ENCODE measurements around the gene VAMP7.
"Not testable (repeated sequence)": the region's sequence is repeated elsewhere in the genome, so short reads cannot be mapped to it uniquely, and the experiment has no call there.

VAMP7 gene

DNA sequence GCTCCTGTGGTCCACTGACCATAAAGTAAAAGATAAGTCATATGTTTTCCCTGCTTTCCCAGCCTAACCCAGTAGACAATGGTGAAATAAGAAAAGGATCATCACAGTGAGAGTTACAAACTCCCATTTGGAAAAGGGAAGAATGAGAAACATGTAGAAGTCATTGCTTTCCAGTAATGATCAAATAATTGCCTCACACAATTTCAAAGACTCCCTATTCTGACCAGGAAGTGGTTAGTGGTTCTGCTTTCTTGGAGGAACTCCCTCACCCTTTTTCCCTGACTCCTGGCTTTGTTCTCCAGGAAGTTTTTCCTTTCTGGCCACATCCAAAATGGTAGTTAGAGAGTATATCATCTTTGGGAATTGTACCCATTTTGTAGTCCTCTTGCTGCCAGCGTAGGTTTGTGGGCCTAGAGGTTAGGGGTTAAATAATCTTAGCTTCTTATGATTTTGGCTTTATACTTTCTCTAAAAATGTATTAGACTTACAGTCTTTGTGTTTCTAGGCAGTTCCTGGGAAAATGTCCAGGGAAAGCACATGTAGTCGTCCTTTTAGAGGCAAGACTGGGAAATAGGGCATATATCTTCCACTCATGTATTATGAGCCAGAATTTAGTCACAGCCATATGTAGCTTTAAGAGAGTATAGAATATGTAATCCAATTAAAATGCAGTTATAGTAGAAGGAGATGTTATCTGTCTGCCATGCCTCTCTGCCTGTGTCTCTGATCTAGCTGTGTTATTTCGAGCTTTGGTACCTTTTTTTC lies 10.5 kb downstream of the VAMP7 start:
- Histone ChIP-seq H3K9me3 (ENCODE audit: severe bottlenecking) (no peaks in the 10 kb centered on the region), H3K27me3 (ENCODE audit: insufficient read depth, low read depth, severe bottlenecking) (peaks cover 2% of the 10 kb centered on the region), H3K4me3 (ENCODE audit: low read depth, low read length) (no peak overlapping the region), H3K36me3 (peaks cover 52% of the 10 kb centered on the region), H3K27ac (no peak overlapping the region)
- no peak for DNase-seq
- TF ChIP-seq, protein P1, sequence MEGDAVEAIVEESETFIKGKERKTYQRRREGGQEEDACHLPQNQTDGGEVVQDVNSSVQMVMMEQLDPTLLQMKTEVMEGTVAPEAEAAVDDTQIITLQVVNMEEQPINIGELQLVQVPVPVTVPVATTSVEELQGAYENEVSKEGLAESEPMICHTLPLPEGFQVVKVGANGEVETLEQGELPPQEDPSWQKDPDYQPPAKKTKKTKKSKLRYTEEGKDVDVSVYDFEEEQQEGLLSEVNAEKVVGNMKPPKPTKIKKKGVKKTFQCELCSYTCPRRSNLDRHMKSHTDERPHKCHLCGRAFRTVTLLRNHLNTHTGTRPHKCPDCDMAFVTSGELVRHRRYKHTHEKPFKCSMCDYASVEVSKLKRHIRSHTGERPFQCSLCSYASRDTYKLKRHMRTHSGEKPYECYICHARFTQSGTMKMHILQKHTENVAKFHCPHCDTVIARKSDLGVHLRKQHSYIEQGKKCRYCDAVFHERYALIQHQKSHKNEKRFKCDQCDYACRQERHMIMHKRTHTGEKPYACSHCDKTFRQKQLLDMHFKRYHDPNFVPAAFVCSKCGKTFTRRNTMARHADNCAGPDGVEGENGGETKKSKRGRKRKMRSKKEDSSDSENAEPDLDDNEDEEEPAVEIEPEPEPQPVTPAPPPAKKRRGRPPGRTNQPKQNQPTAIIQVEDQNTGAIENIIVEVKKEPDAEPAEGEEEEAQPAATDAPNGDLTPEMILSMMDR (IDR thresholded peaks at IDR 0.05; ENCODE audit: low read depth, low read length): no peak

DNA sequence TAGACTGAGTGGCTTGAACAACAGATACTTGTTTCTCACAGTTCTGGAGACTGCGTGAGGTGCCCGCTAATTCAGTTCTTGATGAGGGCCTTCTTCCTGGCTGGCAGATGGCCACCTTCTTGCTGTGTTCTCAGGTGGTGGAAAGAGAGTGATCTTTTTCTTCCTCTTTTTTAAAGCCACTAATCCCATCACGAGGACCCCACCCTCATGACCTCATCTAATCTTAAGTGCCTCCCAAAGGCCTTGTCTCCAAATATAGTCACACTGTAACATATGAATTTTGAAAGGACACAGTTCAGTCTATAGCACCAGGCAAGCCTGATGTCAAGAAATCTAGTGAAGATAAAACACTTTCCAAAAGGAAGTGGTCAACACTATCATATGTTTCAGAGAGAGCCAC lies 12.4 kb downstream of the VAMP7 start:
- Histone ChIP-seq H3K9me3 (ENCODE audit: severe bottlenecking) (no peaks in the 10 kb centered on the region), H3K27me3 (ENCODE audit: insufficient read depth, low read depth, severe bottlenecking) (peaks cover 5% of the 10 kb centered on the region), H3K4me3 (ENCODE audit: low read depth, low read length) (no peak overlapping the region), H3K36me3 (peaks cover 64% of the 10 kb centered on the region), H3K27ac (no peak overlapping the region)
- DNase-seq: no peak
- TF ChIP-seq, protein P1 (IDR thresholded peaks at IDR 0.05; ENCODE audit: low read depth, low read length): no peak

DNA sequence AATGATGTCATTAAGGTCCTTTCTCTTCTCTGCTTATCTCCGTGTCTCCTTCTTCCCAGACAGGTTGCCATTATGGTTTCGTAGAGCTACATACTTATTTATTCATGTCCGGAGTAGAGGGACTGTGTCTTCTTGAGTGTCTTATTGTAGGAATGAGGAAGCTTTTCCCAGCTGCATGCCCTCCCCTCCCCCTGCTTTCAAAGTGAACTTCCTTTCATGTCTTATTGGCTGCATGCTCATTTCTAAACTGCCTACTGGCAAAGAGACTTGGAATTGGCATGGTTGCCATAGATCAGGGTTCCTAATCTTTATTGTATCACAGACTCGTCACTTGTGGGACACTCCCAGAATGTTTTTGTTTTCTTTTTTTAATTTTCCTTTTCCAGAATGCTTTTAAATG lies 15.4 kb downstream of the VAMP7 start:
- peaks cover 2% of the 10 kb centered on the region for H3K9me3 ChIP-seq (ENCODE audit: severe bottlenecking)
- H3K27ac ChIP-seq: no peak overlapping the region
- TF ChIP-seq, protein P1 (IDR thresholded peaks at IDR 0.05; ENCODE audit: low read depth, low read length): no peak
- H3K27me3 ChIP-seq (ENCODE audit: insufficient read depth, low read depth, severe bottlenecking): peaks cover 3% of the 10 kb centered on the region
- H3K4me3 ChIP-seq (ENCODE audit: low read depth, low read length): no peak overlapping the region
- H3K36me3 ChIP-seq: peaks cover 67% of the 10 kb centered on the region
- no peak for DNase-seq

DNA sequence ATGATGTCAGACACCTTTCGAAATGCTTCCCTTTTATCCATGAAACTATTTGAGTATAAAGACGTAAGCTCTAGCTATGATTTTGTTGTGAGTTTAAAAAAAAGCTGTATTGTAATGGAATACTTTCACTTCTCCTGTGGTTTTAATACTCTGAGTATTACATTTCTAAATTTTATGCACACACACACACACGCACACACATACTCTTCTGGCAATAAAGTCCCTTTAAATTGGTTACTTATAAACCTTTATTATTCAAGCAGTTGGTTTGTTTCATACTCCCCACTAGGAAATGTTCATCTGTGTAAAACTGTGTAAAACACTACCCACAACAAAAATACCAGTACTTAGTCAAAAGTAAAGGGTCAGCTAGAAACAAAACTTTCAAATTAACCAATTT lies 18.2 kb downstream of the VAMP7 start:
- Histone ChIP-seq H3K4me3 (ENCODE audit: low read depth, low read length) (no peak overlapping the region), H3K36me3 (peaks cover 57% of the 10 kb centered on the region), H3K27ac (no peak overlapping the region)

DNA sequence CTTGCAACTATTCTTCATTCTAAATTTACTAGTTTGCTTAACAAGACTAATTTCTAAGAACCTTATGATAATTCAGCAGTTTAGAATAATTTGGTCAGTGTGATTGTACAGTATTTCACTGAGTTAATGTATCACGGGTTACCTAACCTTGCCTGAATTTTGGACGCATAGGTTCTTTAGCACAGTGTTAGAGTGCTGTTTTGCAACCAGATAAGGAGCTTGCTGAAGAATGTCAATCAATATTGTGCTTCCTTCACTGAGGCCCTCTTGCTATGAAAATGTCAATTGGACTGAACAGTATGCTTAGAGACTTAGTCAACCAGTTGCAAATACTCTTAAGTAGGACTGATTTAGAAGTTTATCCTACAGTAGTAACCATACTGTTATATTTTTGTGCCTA lies 19.6 kb downstream of the VAMP7 start:
- DNase-seq: no peak

More for the DNA sequence above, 18.2 kb downstream of the VAMP7 start:
- Histone ChIP-seq H3K9me3 (ENCODE audit: severe bottlenecking) (peaks cover 5% of the 10 kb centered on the region), H3K27me3 (ENCODE audit: insufficient read depth, low read depth, severe bottlenecking) (peaks cover 3% of the 10 kb centered on the region)
- no peak for DNase-seq
- TF ChIP-seq, protein P1 (IDR thresholded peaks at IDR 0.05; ENCODE audit: low read depth, low read length): no peak

DNA sequence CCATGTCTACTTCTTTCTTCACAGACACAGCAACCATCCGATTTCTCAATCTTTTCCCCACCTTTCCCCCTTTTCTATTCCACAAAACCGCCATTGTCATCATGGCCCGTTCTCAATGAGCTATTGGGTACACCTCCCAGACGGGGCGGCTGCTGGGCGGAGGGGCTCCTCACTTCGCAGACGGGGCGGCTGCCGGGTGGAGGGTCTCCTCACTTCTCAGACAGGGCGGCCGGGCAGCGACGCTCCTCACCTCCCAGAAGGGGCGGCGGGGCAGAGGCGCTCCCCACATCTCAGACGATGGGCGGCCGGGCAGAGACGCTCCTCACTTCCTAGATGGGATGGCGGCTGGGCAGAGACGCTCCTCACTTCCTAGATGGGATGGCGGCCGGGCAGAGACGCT lies 26.5 kb downstream of the VAMP7 start:
- H3K36me3 ChIP-seq; H3K27me3 ChIP-seq (ENCODE audit: insufficient read depth, low read depth, severe bottlenecking); H3K27ac ChIP-seq; H3K4me3 ChIP-seq (ENCODE audit: low read depth, low read length); DNase-seq; H3K9me3 ChIP-seq (ENCODE audit: severe bottlenecking): not testable (repeated sequence)

More for the DNA sequence above, 19.6 kb downstream of the VAMP7 start:
- Histone ChIP-seq H3K4me3 (ENCODE audit: low read depth, low read length) (no peak overlapping the region), H3K27ac (no peak overlapping the region), H3K36me3 (peaks cover 46% of the 10 kb centered on the region), H3K9me3 (ENCODE audit: severe bottlenecking) (peaks cover 5% of the 10 kb centered on the region), H3K27me3 (ENCODE audit: insufficient read depth, low read depth, severe bottlenecking) (peaks cover 3% of the 10 kb centered on the region)
- TF ChIP-seq, protein P1 (IDR thresholded peaks at IDR 0.05; ENCODE audit: low read depth, low read length): no peak

Data from WERI-Rb-1 (cell line).